Measurements from ENCODE around the gene BSG.
"Not testable (repeated sequence)": the region's sequence is repeated elsewhere in the genome, so short reads cannot be mapped to it uniquely, and the experiment has no call there.

The BSG gene

GRCh38 chr19:621191-621590, 48.8 kb downstream of the BSG start:
- DNase-seq: not testable (repeated sequence)

GRCh38 chr19:621819-622218, 49.4 kb downstream of the BSG start:
- DNase-seq: no peak

- no peak for DNase-seq
These were observed 50.3 kb downstream of the BSG start for GRCh38 chr19:622666-623065.

GRCh38 chr19:623175-623916, 51.0 kb downstream of the BSG start:
- DNase-seq: no peak

- no peak for DNase-seq
These were observed 51.6 kb downstream of the BSG start for GRCh38 chr19:623974-624373.

GRCh38 chr19:624433-625109, 52.2 kb downstream of the BSG start:
- no peak for DNase-seq

- DNase-seq: no peak
These were observed 52.9 kb downstream of the BSG start for GRCh38 chr19:625257-625656.

GRCh38 chr19:626566-626965, 54.2 kb downstream of the BSG start:
- DNase-seq: not testable (repeated sequence)

- no peak for DNase-seq
These were observed 55.8 kb downstream of the BSG start for GRCh38 chr19:628168-628567.

GRCh38 chr19:629515-629914, 57.1 kb downstream of the BSG start:
- DNase-seq: not testable (repeated sequence)

GRCh38 chr19:629961-630714, 57.7 kb downstream of the BSG start:
- no peak for DNase-seq

- DNase-seq: no peak
These were observed 60.2 kb downstream of the BSG start for GRCh38 chr19:632579-633067.
